Type B pancreatic cell (in vitro differentiated cells): ENCODE measurements around the gene MARCHF4. TPM values are rescaled to one million over a fixed set of nuclear protein-coding genes. Genes with fewer than 3 reads are reported as not detected.

ENCODE experiments used
- DNase-seq: peaks from one replicate; pipeline ENCODE4 v3.0.0; 2021; ENCODE audit warnings: mixed read lengths; ENCODE audit not compliant: unreplicated experiment; ENCODE audit errors: extremely low spot score
- H3K27ac Mint-ChIP-seq: 2 replicates; pipeline ENCODE4 v1.8.0; 2021; ENCODE audit warnings: mild to moderate bottlenecking, mixed read lengths
- H3K27me3 Mint-ChIP-seq: 2 replicates; pipeline ENCODE4 v1.8.0; 2021; ENCODE audit warnings: mixed read lengths
- H3K36me3 Mint-ChIP-seq: 2 replicates; pipeline ENCODE4 v1.8.0; 2021; ENCODE audit warnings: mixed read lengths
- H3K4me1 Mint-ChIP-seq: one replicate; pipeline ENCODE4 v1.8.0; 2021; ENCODE audit warnings: mixed read lengths; ENCODE audit not compliant: unreplicated experiment
- H3K4me3 Mint-ChIP-seq: 2 replicates; pipeline ENCODE4 v1.8.0; 2021; ENCODE audit warnings: mild to moderate bottlenecking, mixed read lengths
- H3K9me3 Mint-ChIP-seq: 2 replicates; pipeline ENCODE4 v1.8.0; 2021; ENCODE audit warnings: mixed read lengths
- CTCF ChIP-seq: fragments of 200-600 bp; sonication (generic); conservative IDR thresholded peaks from 2 replicates; pipeline ENCODE4 v1.5.0; 2021; ENCODE audit warnings: antibody characterized with exemption, mild to moderate bottlenecking
- long read RNA-seq: library from polyadenylated mRNA; unstranded; transcript quantifications from one replicate; pipeline ENCODE4 v2.0.0, GENCODE V29; 2020
- total RNA-seq: library from RNA; stranded (reverse); gene quantifications from 2 replicates; pipeline ENCODE4 v1.2.1, GENCODE V29; 2021; ENCODE audit warnings: low replicate concordance

The MARCHF4 gene, protein sequence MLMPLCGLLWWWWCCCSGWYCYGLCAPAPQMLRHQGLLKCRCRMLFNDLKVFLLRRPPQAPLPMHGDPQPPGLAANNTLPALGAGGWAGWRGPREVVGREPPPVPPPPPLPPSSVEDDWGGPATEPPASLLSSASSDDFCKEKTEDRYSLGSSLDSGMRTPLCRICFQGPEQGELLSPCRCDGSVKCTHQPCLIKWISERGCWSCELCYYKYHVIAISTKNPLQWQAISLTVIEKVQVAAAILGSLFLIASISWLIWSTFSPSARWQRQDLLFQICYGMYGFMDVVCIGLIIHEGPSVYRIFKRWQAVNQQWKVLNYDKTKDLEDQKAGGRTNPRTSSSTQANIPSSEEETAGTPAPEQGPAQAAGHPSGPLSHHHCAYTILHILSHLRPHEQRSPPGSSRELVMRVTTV
- total RNA-seq, result 0.93 and 1.1 TPM in 2 replicates
- long read RNA-seq, result 0 reads

GRCh38 chr2:216371721-216372702, at the start of gene MARCHF4:
MARCHF4 (minus strand) TSS chr2:216372483; CDS start chr2:216370260, 2,223 bp downstream.
- Mint-ChIP-seq H3K9me3 (no peaks in the 10 kb centered on the region), H3K27ac (no peak within 1 kb of the TSS), H3K36me3 (no peaks in the 10 kb centered on the region), H3K4me3 (peak within 1 kb of the TSS; percentile 81), H3K4me1 (no peaks in the 10 kb centered on the region), H3K27me3 (peaks cover 82% of the 10 kb centered on the region)
- TF ChIP-seq CTCF, result no peak
- DNase-seq, result peak; percentile 90

GRCh38 chr2:216420367-216421101, 48.3 kb upstream of the MARCHF4 start:
- H3K27me3 Mint-ChIP-seq, result no peaks in the 10 kb centered on the region
- peaks cover 41% of the 10 kb centered on the region for H3K36me3 Mint-ChIP-seq
- no peak overlapping the region for H3K4me3 Mint-ChIP-seq
- TF ChIP-seq CTCF, result no peak
- no peak overlapping the region for H3K27ac Mint-ChIP-seq
- H3K4me1 Mint-ChIP-seq, result no peaks in the 10 kb centered on the region
- no peak for DNase-seq
- H3K9me3 Mint-ChIP-seq, result no peaks in the 10 kb centered on the region

GRCh38 chr2:216418981-216419380, 46.7 kb upstream of the MARCHF4 start:
- no peak for DNase-seq
- TF ChIP-seq CTCF, result no peak
- Mint-ChIP-seq H3K27ac (no peak overlapping the region), H3K4me1 (no peaks in the 10 kb centered on the region), H3K9me3 (no peaks in the 10 kb centered on the region), H3K4me3 (no peak overlapping the region), H3K36me3 (peaks cover 33% of the 10 kb centered on the region), H3K27me3 (no peaks in the 10 kb centered on the region)

- H3K27me3 Mint-ChIP-seq, result no peaks in the 10 kb centered on the region
- peaks cover 21% of the 10 kb centered on the region for H3K36me3 Mint-ChIP-seq
- H3K4me1 Mint-ChIP-seq, result peaks cover 12% of the 10 kb centered on the region
- H3K4me3 Mint-ChIP-seq, result no peak overlapping the region
- no peaks in the 10 kb centered on the region for H3K9me3 Mint-ChIP-seq
- TF ChIP-seq CTCF, result no peak
- DNase-seq, result no peak
- no peak overlapping the region for H3K27ac Mint-ChIP-seq
Measured at GRCh38 chr2:216416571-216417307, 44.5 kb upstream of the MARCHF4 start.

DNA sequence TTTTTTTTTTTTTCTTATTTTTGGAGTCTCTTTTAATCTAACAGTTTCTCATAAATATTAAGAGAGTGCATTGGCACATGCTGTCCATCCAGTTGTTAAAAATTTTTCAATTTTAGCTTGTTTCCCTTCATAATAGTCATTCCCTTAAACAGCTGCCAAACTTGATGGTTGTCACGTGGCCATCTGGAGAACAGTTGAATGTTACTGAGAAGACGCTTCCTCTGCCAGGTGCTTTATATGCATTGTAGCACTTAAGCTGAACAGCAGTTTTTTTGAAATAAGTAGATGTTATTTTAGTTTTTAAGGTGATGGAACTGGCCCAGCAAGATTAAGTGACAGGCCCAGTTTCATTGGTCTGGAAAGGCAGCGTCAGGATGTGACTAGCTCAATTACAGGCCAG, 43.3 kb upstream of the MARCHF4 start:
- peaks cover 21% of the 10 kb centered on the region for H3K36me3 Mint-ChIP-seq
- no peaks in the 10 kb centered on the region for H3K27me3 Mint-ChIP-seq
- DNase-seq, result no peak
- H3K4me3 Mint-ChIP-seq, result no peak overlapping the region
- TF ChIP-seq CTCF, result no peak
- H3K4me1 Mint-ChIP-seq, result peaks cover 15% of the 10 kb centered on the region
- no peaks in the 10 kb centered on the region for H3K9me3 Mint-ChIP-seq
- H3K27ac Mint-ChIP-seq, result no peak overlapping the region
